ENCODE results near the gene WDR55.

DNA sequence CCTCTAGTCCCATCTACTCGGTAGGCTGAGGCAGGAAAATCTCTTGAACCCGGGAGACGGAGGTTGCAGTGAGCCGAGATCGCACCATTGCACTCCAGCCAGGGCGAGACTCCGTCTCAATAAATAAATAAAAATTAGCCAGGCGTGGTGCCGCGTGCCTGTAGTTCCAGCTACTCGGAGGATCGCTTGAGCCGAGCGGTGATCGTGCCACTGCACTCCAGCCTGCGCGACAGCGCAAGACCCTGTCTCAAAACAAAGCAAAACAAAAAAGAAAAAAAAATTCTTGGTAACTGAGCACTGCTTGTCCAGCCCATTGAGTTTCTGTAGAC, 710 bp upstream of the WDR55 start:
- TF ChIP-seq SIN3A (conservative IDR thresholded peaks at IDR 0.05 in 1 of 2, IDR thresholded peaks at IDR 0.05 in 1 of 2; ENCODE audit: low read depth in 1 of 2, low read length in 2 of 2) = no peak
- no peak for TF ChIP-seq CTCF (IDR thresholded peaks at IDR 0.05; ENCODE audit: control extremely low read depth in 1 of 3, insufficient read depth in 1 of 3, low read depth in 1 of 3, low read length in 3 of 3)

Data from H1 (cell line).